ENCODE measurements around the gene PLA2G4A.

PLA2G4A gene

GRCh38 chr1:187010571-187011309 is 182.0 kb downstream of the PLA2G4A start:
- FAIRE-seq, result no peak
- no peak for DNase-seq (ENCODE audit: low spot score)

GRCh38 chr1:187013582-187014200 is 184.9 kb downstream of the PLA2G4A start:
- FAIRE-seq, result no peak
- no peak for DNase-seq (ENCODE audit: low spot score)

GRCh38 chr1:187018291-187018690 is 189.5 kb downstream of the PLA2G4A start:
- DNase-seq (ENCODE audit: low spot score), result no peak
- no peak for FAIRE-seq

GRCh38 chr1:187027253-187027652 is 198.5 kb downstream of the PLA2G4A start:
- DNase-seq (ENCODE audit: low spot score), result no peak
- no peak for FAIRE-seq

GRCh38 chr1:187032316-187032981 is 203.7 kb downstream of the PLA2G4A start:
- no peak for DNase-seq (ENCODE audit: low spot score)
- no peak for FAIRE-seq

GRCh38 chr1:187032982-187033692 is 204.4 kb downstream of the PLA2G4A start:
- no peak for DNase-seq (ENCODE audit: low spot score)
- no peak for FAIRE-seq

- FAIRE-seq, result no peak
- DNase-seq (ENCODE audit: low spot score), result no peak
Measured at GRCh38 chr1:187033693-187034390, 205.1 kb downstream of the PLA2G4A start.

- DNase-seq (ENCODE audit: low spot score) (no peak), FAIRE-seq (no peak)
Measured at GRCh38 chr1:187034501-187034900, 205.8 kb downstream of the PLA2G4A start.

GRCh38 chr1:187037973-187038553 is 209.3 kb downstream of the PLA2G4A start:
- DNase-seq (ENCODE audit: low spot score) (no peak), FAIRE-seq (no peak)

All from urothelium cell line (cell line).